H1 (cell line): Measurements from ENCODE around the gene KRT23. TPM values are rescaled to one million over a fixed set of nuclear protein-coding genes. Genes with fewer than 3 reads are reported as not detected.

Source experiments
- JUND ChIP-seq: IDR thresholded peaks from 2 replicates; pipeline ENCODE4 v1.6.1; 2011; ENCODE audit warnings: mild to moderate bottlenecking, improper control_type of control experiment, low read length
- NRF1 ChIP-seq: IDR thresholded peaks from 2 replicates; pipeline ENCODE4 v1.6.1; 2011; ENCODE audit warnings: mild to moderate bottlenecking, low read depth, low read length, improper control_type of control experiment
- RFX5 ChIP-seq: IDR thresholded peaks from 2 replicates; pipeline ENCODE4 v1.6.1; 2011; ENCODE audit warnings: low read depth, low read length, improper control_type of control experiment, borderline replicate concordance
- SRF ChIP-seq: IDR thresholded peaks from 2 replicates; pipeline ENCODE4 v1.6.1; 2011; ENCODE audit warnings: mild to moderate bottlenecking, low read depth, low read length, moderate library complexity
- polyA plus RNA-seq, 7 experiments: library from polyadenylated mRNA; depleted of rRNA in 3 of 7; stranded (reverse) in 5 of 7; unstranded in 2 of 7; fragments of >200 nt in 5 of 7; fragments of 200-250 nt in 2 of 7; gene quantifications; 1 replicate in 5 of 7; 2 replicates in 1 of 7; 4 replicates in 1 of 7; pipeline versions ENCODE4 v1.2.1 to v1.2.3, GENCODE V29; 2011 to 2013; ENCODE audit warnings: missing spikeins in 2 of 7, mixed read lengths in 2 of 7
- total RNA-seq: library from RNA; stranded (reverse); fragmentation: NEBNext Ultra II Directional; extraction: Animal tissue kit (Norgen Biotek cat#: 25700); gene quantifications from 2 replicates; pipeline ENCODE4 v1.2.1, GENCODE V29; 2021

Gene KRT23
- total and polyA plus RNA-seq, 2 of the 8 experiments (the other 6 are each of a cell fraction or from before 2014, with no cell fraction given): not detected

DNA sequence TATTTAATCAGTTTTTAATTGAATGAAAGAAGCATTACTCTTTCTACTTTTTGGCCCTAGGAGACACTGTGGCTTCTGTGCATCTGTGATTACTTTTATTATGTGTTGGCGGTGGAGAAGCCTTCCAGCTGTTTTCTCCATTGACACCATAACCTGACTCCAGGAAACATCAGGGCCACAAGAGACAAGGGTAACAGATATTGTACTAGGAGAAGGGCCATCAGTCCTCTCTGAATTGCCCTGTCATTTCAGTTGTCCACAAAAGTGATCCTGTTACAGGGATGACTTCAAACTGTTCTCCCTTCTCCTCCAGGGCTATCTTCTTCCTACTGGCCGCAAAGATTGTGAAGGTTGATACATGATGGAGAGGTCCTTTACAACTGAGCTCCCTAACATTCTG is 14.7 kb upstream of the KRT23 start (continued):
- TF ChIP-seq RFX5: no peak
- TF ChIP-seq JUND: no peak
- no peak for TF ChIP-seq NRF1
- TF ChIP-seq SRF: no peak
